WTC11 (cell line): Measurements from ENCODE around the gene CDCA7. TPM values are rescaled to one million over a fixed set of nuclear protein-coding genes. Genes with fewer than 3 reads are reported as not detected.
"Not testable (repeated sequence)": the region's sequence is repeated elsewhere in the genome, so short reads cannot be mapped to it uniquely, and the experiment has no call there.

Experiments
- ATAC-seq: fragments of 200-7000 bp; cut with Tn5 transposase; 2 replicates; pipeline ENCODE4 v1.10.0; 2021; ENCODE audit warnings: mild to moderate bottlenecking, moderate library complexity
- CTCF ChIA-PET: fragments of 300-600 bp; sonication (Branson Sonifier 250); formaldehyde crosslinking; loops from one replicate; lab custom pipeline; 2021; ENCODE audit warnings: antibody characterized with exemption; lab: Charles Lee
- POLR2A ChIA-PET: fragments of 350-600 bp; sonication (Branson Sonifier 250); formaldehyde crosslinking; loops from one replicate; lab custom pipeline; 2021; ENCODE audit warnings: antibody characterized with exemption; lab: Charles Lee
- DNase-seq: peaks from one replicate; pipeline ENCODE4 v3.0.0; 2021; ENCODE audit warnings: low spot score
- H3K27ac Mint-ChIP-seq: 2 replicates; pipeline ENCODE4 v1.8.0; 2021; ENCODE audit warnings: mixed read lengths
- H3K27me3 Mint-ChIP-seq: 2 replicates; pipeline ENCODE4 v1.8.0; 2021; ENCODE audit warnings: low read depth, mild to moderate bottlenecking, moderate library complexity, mixed read lengths
- H3K36me3 Mint-ChIP-seq: 2 replicates; pipeline ENCODE4 v1.8.0; 2021; ENCODE audit warnings: mixed read lengths
- H3K4me1 Mint-ChIP-seq: 2 replicates; pipeline ENCODE4 v1.8.0; 2022; ENCODE audit warnings: mixed read lengths
- H3K4me3 Mint-ChIP-seq: 2 replicates; pipeline ENCODE4 v1.8.0; 2021; ENCODE audit warnings: mild to moderate bottlenecking, moderate library complexity, mixed read lengths
- H3K9me3 Mint-ChIP-seq: 2 replicates; pipeline ENCODE4 v1.8.0; 2021; ENCODE audit warnings: mixed read lengths
- ATF1 ChIP-seq: sonication (generic); formaldehyde crosslinking; IDR thresholded peaks from 2 replicates; pipeline ENCODE4 v1.8.1; 2023; ENCODE audit warnings: mild to moderate bottlenecking, moderate library complexity, missing genetic modification reagents
- CTCF ChIP-seq: fragments of 200-600 bp; IDR thresholded peaks from 2 replicates; pipeline ENCODE4 v1.8.0; 2022; ENCODE audit warnings: antibody characterized with exemption
- E2F1 ChIP-seq: sonication (generic); formaldehyde crosslinking; IDR thresholded peaks from 2 replicates; pipeline ENCODE4 v1.8.0; 2022; ENCODE audit warnings: mild to moderate bottlenecking, missing genetic modification reagents
- E2F5 ChIP-seq: sonication (generic); formaldehyde crosslinking; IDR thresholded peaks from 2 replicates; pipeline ENCODE4 v1.8.1; 2022; ENCODE audit warnings: mild to moderate bottlenecking, moderate library complexity, missing genetic modification reagents
- EMX1 ChIP-seq: fragments of 250-450 bp; sonication (Bioruptor Pico); IDR thresholded peaks from 2 replicates; pipeline ENCODE4 v1.8.0; 2021; ENCODE audit warnings: mild to moderate bottlenecking
- ERG ChIP-seq: fragments of 250-450 bp; sonication (Bioruptor Pico); IDR thresholded peaks from 2 replicates; pipeline ENCODE4 v1.8.0; 2021; ENCODE audit warnings: mild to moderate bottlenecking
- FOXK1 ChIP-seq: sonication (generic); formaldehyde crosslinking; IDR thresholded peaks from 2 replicates; pipeline ENCODE4 v1.8.0; 2022; ENCODE audit warnings: mild to moderate bottlenecking, moderate library complexity, missing genetic modification reagents
- GABPB1 ChIP-seq: sonication (generic); formaldehyde crosslinking; IDR thresholded peaks from 2 replicates; pipeline ENCODE4 v1.8.1; 2023; ENCODE audit warnings: mild to moderate bottlenecking, missing genetic modification reagents
- NR2C2 ChIP-seq: sonication (generic); formaldehyde crosslinking; IDR thresholded peaks from 2 replicates; pipeline ENCODE4 v1.8.0; 2022; ENCODE audit warnings: mild to moderate bottlenecking, missing genetic modification reagents
- PRRX2 ChIP-seq: fragments of 250-450 bp; sonication (Bioruptor Pico); IDR thresholded peaks from 2 replicates; pipeline ENCODE4 v1.8.0; 2021; ENCODE audit warnings: mild to moderate bottlenecking
- SMAD3 ChIP-seq: sonication (generic); formaldehyde crosslinking; IDR thresholded peaks from 2 replicates; pipeline ENCODE4 v1.8.0; 2022; ENCODE audit warnings: missing genetic modification reagents, mild to moderate bottlenecking, borderline replicate concordance
- STAT6 ChIP-seq: sonication (generic); formaldehyde crosslinking; conservative IDR thresholded peaks from 2 replicates; pipeline ENCODE4 v1.8.1; 2023; ENCODE audit warnings: mild to moderate bottlenecking, low read depth, missing genetic modification reagents, moderate library complexity
- TEAD1 ChIP-seq: sonication (generic); formaldehyde crosslinking; IDR thresholded peaks from 2 replicates; pipeline ENCODE4 v1.8.0; 2022; ENCODE audit warnings: mild to moderate bottlenecking, missing genetic modification reagents
- ZBTB21 ChIP-seq: sonication (generic); formaldehyde crosslinking; IDR thresholded peaks from 2 replicates; pipeline ENCODE4 v1.8.1; 2023; ENCODE audit warnings: mild to moderate bottlenecking, missing genetic modification reagents, borderline replicate concordance
- ZMAT4 ChIP-seq: fragments of 250-450 bp; sonication (Bioruptor Pico); IDR thresholded peaks from 2 replicates; pipeline ENCODE4 v1.9.0; 2021; ENCODE audit warnings: mild to moderate bottlenecking
- ZNF281 ChIP-seq: sonication (generic); formaldehyde crosslinking; IDR thresholded peaks from 2 replicates; pipeline ENCODE4 v1.8.0; 2023; ENCODE audit warnings: mild to moderate bottlenecking, missing genetic modification reagents
- ZNF396 ChIP-seq: fragments of 250-450 bp; sonication (Bioruptor Pico); IDR thresholded peaks from 2 replicates; pipeline ENCODE4 v1.8.0; 2021; ENCODE audit warnings: mild to moderate bottlenecking, moderate library complexity, borderline replicate concordance
- ZNF423 ChIP-seq: fragments of 250-450 bp; sonication (Bioruptor Pico); IDR thresholded peaks from 2 replicates; pipeline ENCODE4 v2.1.2; 2022; ENCODE audit warnings: mild to moderate bottlenecking, moderate library complexity
- ZNF425 ChIP-seq: fragments of 250-450 bp; sonication (Bioruptor Pico); conservative IDR thresholded peaks from 2 replicates; pipeline ENCODE4 v1.9.0; 2021; ENCODE audit warnings: mild to moderate bottlenecking
- ZNF671 ChIP-seq: fragments of 250-450 bp; sonication (Bioruptor Pico); IDR thresholded peaks from 2 replicates; pipeline ENCODE4 v1.8.0; 2021; ENCODE audit warnings: mild to moderate bottlenecking
- total RNA-seq: library from RNA; stranded (reverse); gene quantifications from 3 replicates; pipeline ENCODE4 v1.2.3, GENCODE V29; 2021

CDCA7 gene
- total RNA-seq, 1 experiment from 2014 or later: 79.7 TPM

GRCh38 chr2:173327421-173327820 is 27.3 kb upstream of the CDCA7 start (continued):
- TF ChIP-seq ZMAT4 (CRISPR knock-in tag): no peak
- no peak for TF ChIP-seq ZNF671
- no peak for TF ChIP-seq FOXK1 (CRISPR knock-in tag)
- TF ChIP-seq ATF1 (CRISPR knock-in tag): no peak
- TF ChIP-seq, all 79 proteins: peak for 0

GRCh38 chr2:173333003-173333402 is 21.7 kb upstream of the CDCA7 start:
- H3K27ac Mint-ChIP-seq, DNase-seq, ATAC-seq, POLR2A ChIA-PET, H3K4me3 Mint-ChIP-seq, H3K27me3 Mint-ChIP-seq, CTCF ChIA-PET, H3K4me1 Mint-ChIP-seq: not testable (repeated sequence)
- Mint-ChIP-seq H3K9me3 (peaks cover 59% of the 10 kb centered on the region), H3K36me3 (peaks cover 45% of the 10 kb centered on the region)

- Mint-ChIP-seq H3K9me3 (peaks cover 11% of the 10 kb centered on the region), H3K27me3 (no peaks in the 10 kb centered on the region), H3K27ac (no peak overlapping the region), H3K36me3 (peaks cover 6% of the 10 kb centered on the region; the same call in 1 of the 2 replicates), H3K4me1 (no peaks in the 10 kb centered on the region), H3K4me3 (no peak overlapping the region)
- no peak for TF ChIP-seq ZNF423 (CRISPR knock-in tag)
- TF ChIP-seq ZNF281: no peak
- TF ChIP-seq GABPB1 (CRISPR knock-in tag): no peak
- TF ChIP-seq PRRX2 (CRISPR knock-in tag): no peak
- TF ChIP-seq ATF1 (CRISPR knock-in tag): no peak
- TF ChIP-seq ZNF425 (CRISPR knock-in tag): no peak
- no peak for TF ChIP-seq E2F1 (CRISPR knock-in tag)
- TF ChIP-seq STAT6 (CRISPR knock-in tag): no peak
- no peak for TF ChIP-seq EMX1 (CRISPR knock-in tag)
- TF ChIP-seq CTCF: no peak
- TF ChIP-seq ZNF396: no peak
- TF ChIP-seq ERG (CRISPR knock-in tag): no peak
- no peak for TF ChIP-seq TEAD1 (CRISPR knock-in tag)
- TF ChIP-seq SMAD3 (CRISPR knock-in tag): no peak
- no peak for TF ChIP-seq ZBTB21 (CRISPR knock-in tag)
- TF ChIP-seq E2F5: no peak
- no peak for TF ChIP-seq NR2C2
- ATAC-seq (no peak), DNase-seq (no peak)
- POLR2A ChIA-PET: no interaction called here
- CTCF ChIA-PET: no interaction called here
Measured at GRCh38 chr2:173339807-173340206, 14.9 kb upstream of the CDCA7 start.
